ENCODE results near the gene NLN.
"Not testable (repeated sequence)": the region's sequence is repeated elsewhere in the genome, so short reads cannot be mapped to it uniquely, and the experiment has no call there.

Gene NLN

DNA sequence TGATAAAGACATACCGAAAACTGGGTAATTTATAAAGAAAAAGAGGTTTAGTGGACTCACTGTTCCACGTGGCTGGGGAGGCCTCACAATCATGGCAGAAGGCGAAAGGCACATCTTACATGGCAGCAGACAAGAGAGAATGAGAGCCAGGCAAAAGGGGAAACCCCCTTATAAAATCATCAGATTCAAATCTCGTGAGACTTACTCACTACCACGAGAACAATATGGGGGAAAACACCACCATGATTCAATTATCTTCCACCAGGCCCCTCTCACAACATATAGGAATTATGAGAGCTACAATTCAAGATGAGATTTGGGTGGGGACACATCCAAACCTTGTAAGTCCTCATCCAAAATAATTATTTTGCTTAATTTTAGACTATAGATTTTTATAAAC, 149.8 kb downstream of the NLN start:
- DNase-seq (ENCODE audit: low read depth, low spot score), result not testable (repeated sequence)

DNA sequence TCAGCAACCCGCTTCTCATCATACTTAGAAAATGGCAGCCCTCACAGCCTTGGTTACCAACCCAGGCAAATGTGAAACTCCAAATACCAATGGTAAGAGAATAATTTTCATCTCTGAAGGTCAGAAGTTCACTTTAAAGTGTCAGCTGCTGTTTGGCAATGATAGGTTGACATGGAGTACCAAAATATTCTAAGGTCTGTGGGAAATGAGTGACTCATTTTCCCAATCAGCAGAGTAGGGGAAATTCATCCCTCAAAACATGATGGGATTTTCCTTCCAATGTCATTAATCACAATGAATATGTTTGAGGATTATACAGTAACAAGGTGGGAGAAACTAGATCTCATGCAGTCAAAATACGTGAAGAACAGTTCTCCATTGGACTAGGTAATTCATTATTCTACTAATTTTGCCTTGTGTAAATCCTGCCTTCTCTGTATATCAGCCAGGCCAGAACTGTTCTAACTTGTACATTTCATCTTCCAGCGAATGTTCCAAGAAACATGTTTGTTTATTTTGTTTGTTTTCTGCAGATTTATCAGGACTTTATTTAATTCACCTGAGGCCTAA, 151.3 kb downstream of the NLN start:
- peak; percentile 68 for DNase-seq (ENCODE audit: low read depth, low spot score)

DNA sequence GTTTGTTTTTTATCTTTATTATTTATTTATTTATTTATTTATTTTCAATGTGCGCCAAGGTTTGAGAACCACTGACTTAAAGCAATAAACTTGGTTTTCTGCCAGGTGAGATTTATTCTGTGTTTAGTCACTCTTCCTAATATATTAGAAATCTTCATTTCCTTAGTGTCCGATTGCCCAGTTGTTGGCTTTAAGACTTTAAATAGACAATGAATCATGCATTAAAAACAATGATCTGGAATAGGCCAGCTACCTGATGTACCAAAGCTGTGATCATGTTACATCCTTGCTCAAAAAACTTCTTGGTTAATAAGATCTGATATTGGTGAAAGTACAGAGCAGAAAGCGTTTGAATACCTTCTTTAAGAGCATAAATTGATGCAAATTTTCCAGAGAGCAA, 152.2 kb downstream of the NLN start:
- DNase-seq (ENCODE audit: low read depth, low spot score), result no peak

DNA sequence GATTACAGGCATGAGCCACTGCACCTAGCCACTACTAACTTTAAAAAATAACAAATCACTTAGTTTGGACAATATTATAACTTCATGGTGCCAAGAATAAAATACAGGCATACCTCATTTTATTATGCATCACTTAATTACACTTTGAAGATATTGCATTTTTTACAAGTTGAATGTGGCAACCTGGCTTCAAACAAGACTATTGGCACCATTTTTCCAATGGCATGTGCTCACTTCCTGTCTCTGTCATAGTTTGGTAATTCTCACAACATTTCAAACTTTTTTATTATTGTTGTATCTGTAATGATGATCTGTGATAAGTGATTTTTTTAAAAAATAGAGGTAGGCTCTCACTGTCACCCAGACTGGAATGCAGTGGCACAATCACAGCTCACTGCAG, 154.5 kb downstream of the NLN start:
- DNase-seq (ENCODE audit: low read depth, low spot score), result no peak

DNA sequence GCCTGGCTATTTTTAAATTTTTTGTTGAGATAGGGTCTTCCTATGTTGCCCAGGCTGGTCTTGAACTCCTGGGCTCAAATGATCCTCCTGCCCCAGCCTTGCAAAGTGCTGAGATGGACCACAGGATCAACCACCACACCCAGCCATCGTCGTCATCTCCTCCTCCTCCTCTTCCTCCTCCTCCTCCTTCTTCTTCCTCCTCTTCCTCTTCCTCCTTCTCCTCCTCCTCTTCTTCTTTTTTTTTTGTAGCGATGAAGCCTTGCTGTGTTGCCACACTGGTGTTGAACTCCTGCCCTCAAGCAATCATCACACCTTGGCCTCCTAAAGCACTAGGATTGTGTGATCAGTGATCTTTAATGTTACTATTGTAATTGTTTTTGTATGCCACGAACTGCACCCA, 155.0 kb downstream of the NLN start:
- no peak for DNase-seq (ENCODE audit: low read depth, low spot score)

All from astrocyte of the hippocampus (primary cell).